GM23338 (cell line): Measurements from ENCODE around the gene PAX2. TPM values are rescaled to one million over a fixed set of nuclear protein-coding genes. Genes with fewer than 3 reads are reported as not detected.
A peak's percentile ranks its signal among the peaks of the same experiment; 100 is the strongest.

ENCODE experiments used
- ATAC-seq: fragments of 200-7000 bp; cut with Tn5 transposase; 3 replicates; pipeline ENCODE4 v1.9.1; 2020
- DNase-seq: peaks from one replicate; pipeline ENCODE4 v3.0.0-alpha.2; 2015; ENCODE audit warnings: low spot score
- H2AFZ ChIP-seq: fragments of 200-600 bp; sonication (generic); 2 replicates; pipeline ENCODE4 v1.8.0; 2016; ENCODE audit warnings: antibody characterized with exemption, mild to moderate bottlenecking, moderate library complexity
- H3F3A ChIP-seq: fragments of 200-600 bp; sonication (generic); replicated peaks from 2 replicates; pipeline ENCODE4 v1.8.0; 2017; ENCODE audit warnings: antibody characterized with exemption, mixed run types, low read depth
- H3K27ac ChIP-seq: fragments of 200-600 bp; sonication (generic); 2 replicates; pipeline ENCODE4 v1.6.1; 2016; ENCODE audit warnings: low read depth
- H3K27me3 ChIP-seq: fragments of 200-600 bp; sonication (generic); 2 replicates; pipeline ENCODE4 v1.8.0; 2016; ENCODE audit warnings: mild to moderate bottlenecking, mixed run types, moderate library complexity; ENCODE audit not compliant: insufficient read depth
- H3K36me3 ChIP-seq: fragments of 200-600 bp; sonication (generic); 2 replicates; pipeline ENCODE4 v1.8.0; 2016; ENCODE audit warnings: mild to moderate bottlenecking; ENCODE audit not compliant: insufficient read depth
- H3K4me1 ChIP-seq: fragments of 200-600 bp; sonication (generic); 2 replicates; pipeline ENCODE4 v1.8.0; 2016; ENCODE audit warnings: mild to moderate bottlenecking, moderate library complexity; ENCODE audit not compliant: insufficient read depth
- H3K4me2 ChIP-seq: fragments of 200-600 bp; sonication (generic); 2 replicates; pipeline ENCODE4 v1.7.1; 2017; ENCODE audit warnings: mixed run types
- H3K4me3 ChIP-seq: fragments of 200-600 bp; sonication (generic); 2 replicates; pipeline ENCODE4 v1.6.1; 2016; ENCODE audit warnings: mixed run types
- H3K79me2 ChIP-seq: fragments of 200-600 bp; sonication (generic); replicated peaks from 2 replicates; pipeline ENCODE4 v1.8.0; 2017; ENCODE audit warnings: mild to moderate bottlenecking; ENCODE audit not compliant: insufficient read depth
- H3K9me2 ChIP-seq: fragments of 200-600 bp; sonication (generic); 2 replicates; pipeline ENCODE4 v1.8.0; 2017; ENCODE audit not compliant: insufficient read depth
- H4K20me1 ChIP-seq: fragments of 200-600 bp; sonication (generic); replicated peaks from 2 replicates; pipeline ENCODE4 v1.8.0; 2017; ENCODE audit warnings: mild to moderate bottlenecking; ENCODE audit not compliant: insufficient read depth
- H3K27ac Mint-ChIP-seq: 2 replicates; pipeline ENCODE4 v1.8.0; 2020; ENCODE audit warnings: inconsistent platforms, mild to moderate bottlenecking, moderate library complexity, mixed read lengths
- H3K27me3 Mint-ChIP-seq: 3 replicates; pipeline ENCODE4 v1.8.0; 2022; ENCODE audit warnings: low read depth, mild to moderate bottlenecking, moderate library complexity, mixed read lengths, inconsistent platforms; ENCODE audit not compliant: insufficient read depth, poor library complexity
- H3K36me3 Mint-ChIP-seq: 3 replicates; pipeline ENCODE4 v1.8.0; 2021; ENCODE audit warnings: low read depth, mild to moderate bottlenecking, inconsistent platforms, moderate library complexity, mixed read lengths
- H3K4me1 Mint-ChIP-seq: 3 replicates; pipeline ENCODE4 v1.8.0; 2020; ENCODE audit warnings: mild to moderate bottlenecking, inconsistent platforms, mixed read lengths
- H3K4me3 Mint-ChIP-seq: 3 replicates; pipeline ENCODE4 v1.8.0; 2021; ENCODE audit warnings: moderate library complexity, mild to moderate bottlenecking, inconsistent platforms, mixed read lengths
- H3K9me3 Mint-ChIP-seq: 3 replicates; pipeline ENCODE4 v1.8.0; 2020; ENCODE audit warnings: moderate library complexity, mild to moderate bottlenecking, inconsistent platforms, mixed read lengths
- EZH2 ChIP-seq: fragments of 200-600 bp; sonication (generic); IDR thresholded peaks from one replicate; pipeline ENCODE4 v1.8.0; 2017; ENCODE audit warnings: antibody characterized with exemption, mild to moderate bottlenecking, low read depth; ENCODE audit not compliant: unreplicated experiment
- EZH2phosphoT487 ChIP-seq: fragments of 200-600 bp; sonication (generic); IDR thresholded peaks from one replicate; pipeline ENCODE4 v1.8.1; 2018; ENCODE audit warnings: antibody characterized with exemption; ENCODE audit not compliant: unreplicated experiment
- JUNB ChIP-seq: IDR thresholded peaks from one replicate; pipeline ENCODE4 v1.6.1; 2016; ENCODE audit warnings: antibody characterized with exemption; ENCODE audit not compliant: unreplicated experiment
- NANOG ChIP-seq: IDR thresholded peaks from 2 replicates; pipeline ENCODE4 v1.6.1; 2016; ENCODE audit warnings: antibody characterized with exemption, borderline replicate concordance
- STAT1 ChIP-seq: IDR thresholded peaks from one replicate; pipeline ENCODE4 v1.6.1; 2016; ENCODE audit warnings: antibody characterized with exemption; ENCODE audit not compliant: unreplicated experiment
- ZNF114 ChIP-seq: fragments of 250-450 bp; sonication (Bioruptor Pico); IDR thresholded peaks from 2 replicates; pipeline ENCODE4 v1.5.0; 2020; ENCODE audit warnings: mild to moderate bottlenecking, moderate library complexity
- ZNF331 ChIP-seq: fragments of 250-450 bp; sonication (Bioruptor Pico); IDR thresholded peaks from 2 replicates; pipeline ENCODE4 v1.5.0; 2020; ENCODE audit warnings: low read depth, mild to moderate bottlenecking, moderate library complexity
- polyA plus RNA-seq: library from polyadenylated mRNA; unstranded; fragments of >200 nt; fragmentation: Nextera tagmentation; extraction: Ambion mirVana; gene quantifications from 2 replicates; pipeline ENCODE4 v1.2.1, GENCODE V29; 2016
- total RNA-seq: library from RNA; depleted of rRNA; stranded (reverse); fragments of >200 nt; shearing (Covaris generic); gene quantifications from 2 replicates; pipeline ENCODE4 v1.2.3, GENCODE V29; 2014
- TF ChIP-seq, protein P1 (sequence below), 2 experiments: fragments of 200-600 bp in 1 of 2; sonication (generic) in 1 of 2; conservative IDR thresholded peaks; 2 replicates each; pipeline versions ENCODE4 v1.5.1 to v1.6.1; 2016 to 2017; ENCODE audit warnings: antibody characterized with exemption in 2 of 2, low read depth in 2 of 2, mild to moderate bottlenecking in 2 of 2, moderate library complexity in 1 of 2
- TF ChIP-seq, protein P2 (sequence below): IDR thresholded peaks from one replicate; pipeline ENCODE4 v1.6.1; 2018; ENCODE audit warnings: antibody characterized with exemption; ENCODE audit not compliant: unreplicated experiment
- TF ChIP-seq, protein P3 (sequence below): IDR thresholded peaks from 2 replicates; pipeline ENCODE4 v1.6.1; 2016; ENCODE audit warnings: antibody characterized with exemption
- TF ChIP-seq, protein P4 (sequence below): fragments of 250-450 bp; sonication (Bioruptor Pico); IDR thresholded peaks from 2 replicates; pipeline ENCODE4 v1.5.0; 2020; ENCODE audit warnings: mild to moderate bottlenecking, moderate library complexity

Gene PAX2
- total and polyA plus RNA-seq, 2 experiments from 2014 or later: not detected

GRCh38 chr10:100873146-100873826, 127.9 kb downstream of the PAX2 start:
- ATAC-seq (no peak), DNase-seq (no peak)
- no peak overlapping the region for H3K4me3 ChIP-seq
- Mint-ChIP-seq H3K36me3 (no peaks in the 10 kb centered on the region), H3K4me1 (peaks cover 44% of the 10 kb centered on the region), H3K27me3 (peaks cover 24% of the 10 kb centered on the region), H3K4me3 (no peak overlapping the region), H3K27ac (no peak overlapping the region), H3K9me3 (no peaks in the 10 kb centered on the region)
- TF ChIP-seq, protein P1, sequence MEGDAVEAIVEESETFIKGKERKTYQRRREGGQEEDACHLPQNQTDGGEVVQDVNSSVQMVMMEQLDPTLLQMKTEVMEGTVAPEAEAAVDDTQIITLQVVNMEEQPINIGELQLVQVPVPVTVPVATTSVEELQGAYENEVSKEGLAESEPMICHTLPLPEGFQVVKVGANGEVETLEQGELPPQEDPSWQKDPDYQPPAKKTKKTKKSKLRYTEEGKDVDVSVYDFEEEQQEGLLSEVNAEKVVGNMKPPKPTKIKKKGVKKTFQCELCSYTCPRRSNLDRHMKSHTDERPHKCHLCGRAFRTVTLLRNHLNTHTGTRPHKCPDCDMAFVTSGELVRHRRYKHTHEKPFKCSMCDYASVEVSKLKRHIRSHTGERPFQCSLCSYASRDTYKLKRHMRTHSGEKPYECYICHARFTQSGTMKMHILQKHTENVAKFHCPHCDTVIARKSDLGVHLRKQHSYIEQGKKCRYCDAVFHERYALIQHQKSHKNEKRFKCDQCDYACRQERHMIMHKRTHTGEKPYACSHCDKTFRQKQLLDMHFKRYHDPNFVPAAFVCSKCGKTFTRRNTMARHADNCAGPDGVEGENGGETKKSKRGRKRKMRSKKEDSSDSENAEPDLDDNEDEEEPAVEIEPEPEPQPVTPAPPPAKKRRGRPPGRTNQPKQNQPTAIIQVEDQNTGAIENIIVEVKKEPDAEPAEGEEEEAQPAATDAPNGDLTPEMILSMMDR (conservative IDR thresholded peaks at IDR 0.05; ENCODE audit: low read depth in 2 of 2): no peak
- TF ChIP-seq, protein P2, sequence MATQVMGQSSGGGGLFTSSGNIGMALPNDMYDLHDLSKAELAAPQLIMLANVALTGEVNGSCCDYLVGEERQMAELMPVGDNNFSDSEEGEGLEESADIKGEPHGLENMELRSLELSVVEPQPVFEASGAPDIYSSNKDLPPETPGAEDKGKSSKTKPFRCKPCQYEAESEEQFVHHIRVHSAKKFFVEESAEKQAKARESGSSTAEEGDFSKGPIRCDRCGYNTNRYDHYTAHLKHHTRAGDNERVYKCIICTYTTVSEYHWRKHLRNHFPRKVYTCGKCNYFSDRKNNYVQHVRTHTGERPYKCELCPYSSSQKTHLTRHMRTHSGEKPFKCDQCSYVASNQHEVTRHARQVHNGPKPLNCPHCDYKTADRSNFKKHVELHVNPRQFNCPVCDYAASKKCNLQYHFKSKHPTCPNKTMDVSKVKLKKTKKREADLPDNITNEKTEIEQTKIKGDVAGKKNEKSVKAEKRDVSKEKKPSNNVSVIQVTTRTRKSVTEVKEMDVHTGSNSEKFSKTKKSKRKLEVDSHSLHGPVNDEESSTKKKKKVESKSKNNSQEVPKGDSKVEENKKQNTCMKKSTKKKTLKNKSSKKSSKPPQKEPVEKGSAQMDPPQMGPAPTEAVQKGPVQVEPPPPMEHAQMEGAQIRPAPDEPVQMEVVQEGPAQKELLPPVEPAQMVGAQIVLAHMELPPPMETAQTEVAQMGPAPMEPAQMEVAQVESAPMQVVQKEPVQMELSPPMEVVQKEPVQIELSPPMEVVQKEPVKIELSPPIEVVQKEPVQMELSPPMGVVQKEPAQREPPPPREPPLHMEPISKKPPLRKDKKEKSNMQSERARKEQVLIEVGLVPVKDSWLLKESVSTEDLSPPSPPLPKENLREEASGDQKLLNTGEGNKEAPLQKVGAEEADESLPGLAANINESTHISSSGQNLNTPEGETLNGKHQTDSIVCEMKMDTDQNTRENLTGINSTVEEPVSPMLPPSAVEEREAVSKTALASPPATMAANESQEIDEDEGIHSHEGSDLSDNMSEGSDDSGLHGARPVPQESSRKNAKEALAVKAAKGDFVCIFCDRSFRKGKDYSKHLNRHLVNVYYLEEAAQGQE: no peak
- TF ChIP-seq, protein P3, sequence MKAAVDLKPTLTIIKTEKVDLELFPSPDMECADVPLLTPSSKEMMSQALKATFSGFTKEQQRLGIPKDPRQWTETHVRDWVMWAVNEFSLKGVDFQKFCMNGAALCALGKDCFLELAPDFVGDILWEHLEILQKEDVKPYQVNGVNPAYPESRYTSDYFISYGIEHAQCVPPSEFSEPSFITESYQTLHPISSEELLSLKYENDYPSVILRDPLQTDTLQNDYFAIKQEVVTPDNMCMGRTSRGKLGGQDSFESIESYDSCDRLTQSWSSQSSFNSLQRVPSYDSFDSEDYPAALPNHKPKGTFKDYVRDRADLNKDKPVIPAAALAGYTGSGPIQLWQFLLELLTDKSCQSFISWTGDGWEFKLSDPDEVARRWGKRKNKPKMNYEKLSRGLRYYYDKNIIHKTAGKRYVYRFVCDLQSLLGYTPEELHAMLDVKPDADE: no peak
- TF ChIP-seq JUNB (no peak), NANOG (no peak), ZNF331 (no peak), EZH2phosphoT487 (no peak), STAT1 (no peak), EZH2 (no peak), ZNF114 (no peak)
- TF ChIP-seq, protein P4, sequence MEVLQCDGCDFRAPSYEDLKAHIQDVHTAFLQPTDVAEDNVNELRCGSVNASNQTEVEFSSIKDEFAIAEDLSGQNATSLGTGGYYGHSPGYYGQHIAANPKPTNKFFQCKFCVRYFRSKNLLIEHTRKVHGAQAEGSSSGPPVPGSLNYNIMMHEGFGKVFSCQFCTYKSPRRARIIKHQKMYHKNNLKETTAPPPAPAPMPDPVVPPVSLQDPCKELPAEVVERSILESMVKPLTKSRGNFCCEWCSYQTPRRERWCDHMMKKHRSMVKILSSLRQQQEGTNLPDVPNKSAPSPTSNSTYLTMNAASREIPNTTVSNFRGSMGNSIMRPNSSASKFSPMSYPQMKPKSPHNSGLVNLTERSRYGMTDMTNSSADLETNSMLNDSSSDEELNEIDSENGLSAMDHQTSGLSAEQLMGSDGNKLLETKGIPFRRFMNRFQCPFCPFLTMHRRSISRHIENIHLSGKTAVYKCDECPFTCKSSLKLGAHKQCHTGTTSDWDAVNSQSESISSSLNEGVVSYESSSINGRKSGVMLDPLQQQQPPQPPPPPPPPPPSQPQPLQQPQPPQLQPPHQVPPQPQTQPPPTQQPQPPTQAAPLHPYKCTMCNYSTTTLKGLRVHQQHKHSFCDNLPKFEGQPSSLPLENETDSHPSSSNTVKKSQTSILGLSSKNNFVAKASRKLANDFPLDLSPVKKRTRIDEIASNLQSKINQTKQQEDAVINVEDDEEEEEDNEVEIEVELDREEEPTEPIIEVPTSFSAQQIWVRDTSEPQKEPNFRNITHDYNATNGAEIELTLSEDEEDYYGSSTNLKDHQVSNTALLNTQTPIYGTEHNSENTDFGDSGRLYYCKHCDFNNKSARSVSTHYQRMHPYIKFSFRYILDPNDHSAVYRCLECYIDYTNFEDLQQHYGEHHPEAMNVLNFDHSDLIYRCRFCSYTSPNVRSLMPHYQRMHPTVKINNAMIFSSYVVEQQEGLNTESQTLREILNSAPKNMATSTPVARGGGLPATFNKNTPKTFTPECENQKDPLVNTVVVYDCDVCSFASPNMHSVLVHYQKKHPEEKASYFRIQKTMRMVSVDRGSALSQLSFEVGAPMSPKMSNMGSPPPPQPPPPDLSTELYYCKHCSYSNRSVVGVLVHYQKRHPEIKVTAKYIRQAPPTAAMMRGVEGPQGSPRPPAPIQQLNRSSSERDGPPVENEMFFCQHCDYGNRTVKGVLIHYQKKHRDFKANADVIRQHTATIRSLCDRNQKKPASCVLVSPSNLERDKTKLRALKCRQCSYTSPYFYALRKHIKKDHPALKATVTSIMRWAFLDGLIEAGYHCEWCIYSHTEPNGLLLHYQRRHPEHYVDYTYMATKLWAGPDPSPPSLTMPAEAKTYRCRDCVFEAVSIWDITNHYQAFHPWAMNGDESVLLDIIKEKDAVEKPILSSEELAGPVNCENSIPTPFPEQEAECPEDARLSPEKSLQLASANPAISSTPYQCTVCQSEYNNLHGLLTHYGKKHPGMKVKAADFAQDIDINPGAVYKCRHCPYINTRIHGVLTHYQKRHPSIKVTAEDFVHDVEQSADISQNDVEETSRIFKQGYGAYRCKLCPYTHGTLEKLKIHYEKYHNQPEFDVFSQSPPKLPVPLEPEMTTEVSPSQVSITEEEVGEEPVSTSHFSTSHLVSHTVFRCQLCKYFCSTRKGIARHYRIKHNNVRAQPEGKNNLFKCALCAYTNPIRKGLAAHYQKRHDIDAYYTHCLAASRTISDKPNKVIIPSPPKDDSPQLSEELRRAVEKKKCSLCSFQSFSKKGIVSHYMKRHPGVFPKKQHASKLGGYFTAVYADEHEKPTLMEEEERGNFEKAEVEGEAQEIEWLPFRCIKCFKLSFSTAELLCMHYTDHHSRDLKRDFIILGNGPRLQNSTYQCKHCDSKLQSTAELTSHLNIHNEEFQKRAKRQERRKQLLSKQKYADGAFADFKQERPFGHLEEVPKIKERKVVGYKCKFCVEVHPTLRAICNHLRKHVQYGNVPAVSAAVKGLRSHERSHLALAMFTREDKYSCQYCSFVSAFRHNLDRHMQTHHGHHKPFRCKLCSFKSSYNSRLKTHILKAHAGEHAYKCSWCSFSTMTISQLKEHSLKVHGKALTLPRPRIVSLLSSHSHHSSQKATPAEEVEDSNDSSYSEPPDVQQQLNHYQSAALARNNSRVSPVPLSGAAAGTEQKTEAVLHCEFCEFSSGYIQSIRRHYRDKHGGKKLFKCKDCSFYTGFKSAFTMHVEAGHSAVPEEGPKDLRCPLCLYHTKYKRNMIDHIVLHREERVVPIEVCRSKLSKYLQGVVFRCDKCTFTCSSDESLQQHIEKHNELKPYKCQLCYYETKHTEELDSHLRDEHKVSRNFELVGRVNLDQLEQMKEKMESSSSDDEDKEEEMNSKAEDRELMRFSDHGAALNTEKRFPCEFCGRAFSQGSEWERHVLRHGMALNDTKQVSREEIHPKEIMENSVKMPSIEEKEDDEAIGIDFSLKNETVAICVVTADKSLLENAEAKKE (CRISPR knock-in tag): no peak
- no peaks in the 10 kb centered on the region for H3K79me2 ChIP-seq
- H3K27me3 ChIP-seq: peaks cover 23% of the 10 kb centered on the region
- H4K20me1 ChIP-seq: 0 out of 2 replicates have a peak, but pooled peaks cover 2% of the 10 kb centered on the region
- no peaks in the 10 kb centered on the region for H3K36me3 ChIP-seq
- peak overlapping the region; percentile 78; the same call in 1 of the 2 replicates for H2AFZ ChIP-seq
- no peaks in the 10 kb centered on the region for H3K9me2 ChIP-seq
- no peaks in the 10 kb centered on the region for H3F3A ChIP-seq
- no peak overlapping the region for H3K27ac ChIP-seq
- no peak overlapping the region; the same call in 1 of the 2 replicates for H3K4me2 ChIP-seq
- peaks cover 19% of the 10 kb centered on the region for H3K4me1 ChIP-seq
